ENCODE results near the gene ATF6B. TPM values are rescaled to one million over a fixed set of nuclear protein-coding genes. Genes with fewer than 3 reads are reported as not detected.

Gene ATF6B
- polyA plus RNA-seq, 1 experiment: 69.2 TPM

DNA sequence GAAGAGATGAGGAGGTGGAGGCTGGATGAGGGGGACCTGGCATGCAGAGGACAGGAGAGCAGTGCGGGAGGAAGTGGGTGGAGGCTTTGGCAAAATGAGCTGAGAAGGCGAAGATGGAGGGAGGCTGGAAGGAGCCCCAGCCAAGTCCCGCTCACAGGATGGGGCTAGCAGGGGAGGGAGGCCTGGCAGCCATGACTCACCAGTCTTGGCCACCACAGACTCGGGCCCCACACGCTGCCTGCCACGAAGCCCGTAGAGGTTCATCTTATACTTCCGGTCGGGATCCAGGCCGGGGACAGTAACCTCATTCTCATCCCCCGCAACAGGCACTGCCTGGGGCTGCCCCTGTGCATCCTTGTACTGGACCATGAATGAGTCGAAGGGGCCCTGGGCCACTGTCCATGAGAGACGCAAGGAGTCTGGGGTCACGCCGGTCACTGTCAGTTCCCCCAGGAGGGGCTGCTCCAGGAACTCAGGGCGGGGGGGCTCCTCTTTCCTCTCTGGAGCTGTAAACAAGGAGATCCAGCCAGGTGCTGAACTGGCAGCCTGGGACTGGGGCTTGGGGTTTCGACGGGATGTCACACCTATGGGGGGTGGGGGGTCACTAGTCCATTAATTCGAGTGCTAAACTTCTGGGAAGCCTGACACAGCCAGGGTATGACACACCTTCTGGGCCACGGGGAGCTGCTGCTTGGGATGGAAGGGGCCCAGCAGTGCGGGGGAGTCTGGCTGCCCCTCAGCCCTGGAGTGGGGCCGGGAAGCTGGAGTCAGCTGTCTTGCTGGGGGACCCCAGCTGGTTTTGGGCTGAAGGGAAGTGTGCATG, 46.7 kb downstream of the ATF6B start:
- DNase-seq (ENCODE audit: low read depth): peak; percentile 51
- Histone ChIP-seq H3K36me3 (ENCODE audit: control insufficient read depth, insufficient read depth, low read length) (no peaks in the 10 kb centered on the region), H3K27me3 (ENCODE audit: control insufficient read depth, insufficient read depth, low read length) (peaks cover 8% of the 10 kb centered on the region), H3K4me3 (ENCODE audit: low read depth, low read length) (no peak overlapping the region)
- CTCF ChIA-PET: interaction anchor here (1.2 to 1.4 kb wide), 2 partner anchors 15 to 32 kb away, joined by 3 read pairs; no protein-coding TSS in a partner anchor
- TF ChIP-seq, protein P1, sequence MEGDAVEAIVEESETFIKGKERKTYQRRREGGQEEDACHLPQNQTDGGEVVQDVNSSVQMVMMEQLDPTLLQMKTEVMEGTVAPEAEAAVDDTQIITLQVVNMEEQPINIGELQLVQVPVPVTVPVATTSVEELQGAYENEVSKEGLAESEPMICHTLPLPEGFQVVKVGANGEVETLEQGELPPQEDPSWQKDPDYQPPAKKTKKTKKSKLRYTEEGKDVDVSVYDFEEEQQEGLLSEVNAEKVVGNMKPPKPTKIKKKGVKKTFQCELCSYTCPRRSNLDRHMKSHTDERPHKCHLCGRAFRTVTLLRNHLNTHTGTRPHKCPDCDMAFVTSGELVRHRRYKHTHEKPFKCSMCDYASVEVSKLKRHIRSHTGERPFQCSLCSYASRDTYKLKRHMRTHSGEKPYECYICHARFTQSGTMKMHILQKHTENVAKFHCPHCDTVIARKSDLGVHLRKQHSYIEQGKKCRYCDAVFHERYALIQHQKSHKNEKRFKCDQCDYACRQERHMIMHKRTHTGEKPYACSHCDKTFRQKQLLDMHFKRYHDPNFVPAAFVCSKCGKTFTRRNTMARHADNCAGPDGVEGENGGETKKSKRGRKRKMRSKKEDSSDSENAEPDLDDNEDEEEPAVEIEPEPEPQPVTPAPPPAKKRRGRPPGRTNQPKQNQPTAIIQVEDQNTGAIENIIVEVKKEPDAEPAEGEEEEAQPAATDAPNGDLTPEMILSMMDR (IDR thresholded peaks at IDR 0.05; ENCODE audit: insufficient read depth, low read depth, low read length): no peak
- POLR2A ChIA-PET: interaction anchor here (0.5 kb wide), 1 partner anchor 109 kb away, joined by 4 read pairs; the partner anchor contains the start of gene PBX2

DNA sequence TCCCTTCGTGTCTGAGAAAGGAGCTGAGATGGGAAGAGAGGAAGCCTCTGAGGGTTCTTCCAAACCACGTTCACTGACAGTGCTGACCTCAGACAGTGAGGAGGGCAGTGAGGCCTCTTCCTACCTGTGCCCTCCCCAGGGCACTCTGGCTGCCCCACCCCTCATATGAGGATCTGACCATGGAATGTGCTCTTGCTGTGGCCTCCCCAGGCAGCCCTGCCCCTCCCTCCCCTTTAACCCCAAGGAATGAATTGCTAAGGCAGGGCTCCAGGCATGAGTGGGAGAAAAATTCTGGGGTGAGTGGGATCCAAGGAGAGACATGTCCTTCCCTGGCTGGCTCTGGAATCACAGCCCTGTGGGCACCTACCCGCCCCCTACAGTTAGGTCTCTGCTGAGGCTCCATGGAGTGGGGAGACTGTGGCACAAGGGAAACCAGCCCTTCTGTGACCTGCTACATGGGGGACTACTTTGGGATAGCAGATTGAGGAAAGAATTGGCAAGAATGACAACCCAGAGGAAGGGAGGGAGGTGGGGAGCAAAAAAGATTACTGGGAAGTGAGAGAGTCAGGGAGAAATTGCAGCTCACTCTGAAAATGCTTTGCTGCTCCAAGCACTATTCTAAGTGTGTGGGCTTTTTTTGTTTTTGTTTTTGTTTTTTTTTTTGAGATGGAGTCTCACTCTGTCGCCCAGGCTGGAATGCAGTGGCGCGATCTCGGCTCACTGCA, 48.3 kb downstream of the ATF6B start:
- no peaks in the 10 kb centered on the region for H3K36me3 ChIP-seq (ENCODE audit: control insufficient read depth, insufficient read depth, low read length)
- H3K4me3 ChIP-seq (ENCODE audit: low read depth, low read length): no peak overlapping the region
- peaks cover 2% of the 10 kb centered on the region; the same call in 1 of the 2 replicates for H3K27me3 ChIP-seq (ENCODE audit: control insufficient read depth, insufficient read depth, low read length)
- CTCF ChIA-PET: interaction anchor here (1.3 kb wide), 1 partner anchor 32 kb away, joined by 3 read pairs; no protein-coding TSS in a partner anchor
- DNase-seq (ENCODE audit: low read depth): no peak
- POLR2A ChIA-PET: no interaction called here
- TF ChIP-seq, protein P1 (IDR thresholded peaks at IDR 0.05; ENCODE audit: insufficient read depth, low read depth, low read length): no peak

DNA sequence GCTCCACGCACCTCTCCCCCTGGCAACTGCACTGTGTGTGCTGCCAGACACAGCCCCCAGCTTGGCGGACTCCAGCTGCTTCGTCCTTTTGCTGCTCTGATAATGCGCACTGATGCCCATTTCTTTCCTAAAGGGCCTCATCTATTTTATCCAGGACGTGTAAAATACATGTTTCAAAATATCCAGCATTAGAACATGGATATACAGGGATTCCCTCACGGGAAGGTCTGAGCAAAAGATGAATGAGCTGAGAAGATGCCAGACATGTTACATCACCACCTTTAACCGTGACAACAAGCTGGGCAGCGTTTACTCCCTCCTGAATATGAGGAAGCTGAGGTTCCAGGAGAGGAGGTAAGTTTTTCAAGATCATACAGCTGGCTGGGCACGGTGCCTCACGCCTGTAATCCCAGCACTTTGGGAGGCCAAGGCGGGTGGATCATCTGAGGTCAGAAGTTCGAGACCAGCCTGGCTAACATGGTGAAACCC, 51.7 kb downstream of the ATF6B start:
- ChIA-PET CTCF (interaction anchor here (0.9 to 1.4 kb wide), 3 partner anchors 12 to 172 kb away, joined by 3 to 6 read pairs (median 3); no protein-coding TSS in a partner anchor), POLR2A (no interaction called here)
- no peaks in the 10 kb centered on the region for H3K27me3 ChIP-seq (ENCODE audit: control insufficient read depth, insufficient read depth, low read length)
- 0 out of 2 replicates have a peak, but pooled peaks cover 2% of the 10 kb centered on the region for H3K36me3 ChIP-seq (ENCODE audit: control insufficient read depth, insufficient read depth, low read length)
- no peak overlapping the region for H3K4me3 ChIP-seq (ENCODE audit: low read depth, low read length)
- TF ChIP-seq, protein P1 (IDR thresholded peaks at IDR 0.05; ENCODE audit: insufficient read depth, low read depth, low read length): no peak
- DNase-seq (ENCODE audit: low read depth): peak; percentile 70

DNA sequence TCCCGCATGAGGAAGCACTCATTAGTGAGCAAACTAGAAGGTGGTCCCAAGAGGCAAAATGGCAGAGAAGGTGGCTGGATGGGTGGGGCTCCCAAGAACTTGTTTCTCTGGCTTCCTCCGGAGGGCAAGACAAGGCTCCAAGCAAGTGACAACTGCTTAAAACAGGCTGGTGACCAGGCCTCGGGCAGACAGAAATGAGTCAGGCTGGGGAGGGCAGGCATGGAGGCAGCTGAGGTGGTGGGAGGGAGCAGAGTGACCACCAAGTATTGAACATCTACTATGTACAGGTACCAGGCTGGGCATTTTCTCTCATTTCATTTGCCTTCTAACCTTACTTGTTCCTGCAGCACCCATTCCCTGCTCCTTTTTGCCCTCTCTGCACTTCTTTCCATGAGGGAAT, 52.3 kb downstream of the ATF6B start:
- Histone ChIP-seq H3K4me3 (ENCODE audit: low read depth, low read length) (no peak overlapping the region), H3K27me3 (ENCODE audit: control insufficient read depth, insufficient read depth, low read length) (no peaks in the 10 kb centered on the region), H3K36me3 (ENCODE audit: control insufficient read depth, insufficient read depth, low read length) (0 out of 2 replicates have a peak, but pooled peaks cover 2% of the 10 kb centered on the region)
- ChIA-PET CTCF (interaction anchor here (0.9 to 1.4 kb wide), 3 partner anchors 11 to 172 kb away, joined by 3 to 4 read pairs (median 3); no protein-coding TSS in a partner anchor), POLR2A (no interaction called here)
- no peak for DNase-seq (ENCODE audit: low read depth)
- TF ChIP-seq, protein P1 (IDR thresholded peaks at IDR 0.05; ENCODE audit: insufficient read depth, low read depth, low read length): no peak
